HEK293 (cell line): Measurements from ENCODE around the gene PGBD5.

ENCODE experiments used
- HOXA7 ChIP-seq: sonication (generic); formaldehyde crosslinking; IDR thresholded peaks from 2 replicates; pipeline ENCODE4 v1.8.1; 2022; ENCODE audit warnings: missing genetic modification reagents, borderline replicate concordance
- SP2 ChIP-seq: fragments of 450-650 bp; formaldehyde crosslinking; IDR thresholded peaks from 2 replicates; pipeline ENCODE4 v1.5.1; 2016; ENCODE audit warnings: missing biosample characterization, missing genetic modification characterization
- TCF7L2 ChIP-seq: IDR thresholded peaks from 2 replicates; pipeline ENCODE4 v1.6.1; 2011; ENCODE audit warnings: low read depth, mild to moderate bottlenecking, inconsistent platforms, low read length, moderate library complexity, borderline replicate concordance
- ZNF121 ChIP-seq: fragments of 450-650 bp; formaldehyde crosslinking; IDR thresholded peaks from 2 replicates; pipeline ENCODE4 v1.5.1; 2016; ENCODE audit warnings: missing biosample characterization, missing genetic modification characterization
- ZNF24 ChIP-seq: fragments of 450-650 bp; formaldehyde crosslinking; IDR thresholded peaks from 2 replicates; pipeline ENCODE4 v1.5.1; 2016; ENCODE audit warnings: missing biosample characterization, missing genetic modification characterization
- ZNF248 ChIP-seq: fragments of 450-650 bp; formaldehyde crosslinking; IDR thresholded peaks from 2 replicates; pipeline ENCODE4 v1.5.1; 2017; ENCODE audit warnings: missing biosample characterization, missing genetic modification characterization
- ZNF530 ChIP-seq: fragments of 450-650 bp; formaldehyde crosslinking; IDR thresholded peaks from 2 replicates; pipeline ENCODE4 v1.5.1; 2016; ENCODE audit warnings: low read depth, missing biosample characterization, missing genetic modification characterization
- ZNF658 ChIP-seq: fragments of 450-650 bp; formaldehyde crosslinking; IDR thresholded peaks from 2 replicates; pipeline ENCODE4; 2016; ENCODE audit warnings: missing biosample characterization, missing genetic modification characterization
- TF ChIP-seq, protein P1 (sequence below): fragments of 450-650 bp; formaldehyde crosslinking; IDR thresholded peaks from 2 replicates; pipeline ENCODE4 v1.5.1; 2016; ENCODE audit warnings: missing biosample characterization, missing genetic modification characterization
- TF ChIP-seq, protein P2 (sequence below): fragments of 450-650 bp; formaldehyde crosslinking; IDR thresholded peaks from 2 replicates; pipeline ENCODE4 v1.5.1; 2016; ENCODE audit warnings: missing biosample characterization, missing genetic modification characterization
- TF ChIP-seq, protein P3 (sequence below): fragments of 450-650 bp; formaldehyde crosslinking; IDR thresholded peaks from 2 replicates; pipeline ENCODE4 v1.5.1; 2016; ENCODE audit warnings: missing biosample characterization, missing genetic modification characterization
- TF ChIP-seq, protein P4 (sequence below): fragments of 450-650 bp; formaldehyde crosslinking; IDR thresholded peaks from 2 replicates; pipeline ENCODE4 v1.5.1; 2016; ENCODE audit warnings: missing biosample characterization, missing genetic modification characterization, low read depth

- TF ChIP-seq, protein P1, sequence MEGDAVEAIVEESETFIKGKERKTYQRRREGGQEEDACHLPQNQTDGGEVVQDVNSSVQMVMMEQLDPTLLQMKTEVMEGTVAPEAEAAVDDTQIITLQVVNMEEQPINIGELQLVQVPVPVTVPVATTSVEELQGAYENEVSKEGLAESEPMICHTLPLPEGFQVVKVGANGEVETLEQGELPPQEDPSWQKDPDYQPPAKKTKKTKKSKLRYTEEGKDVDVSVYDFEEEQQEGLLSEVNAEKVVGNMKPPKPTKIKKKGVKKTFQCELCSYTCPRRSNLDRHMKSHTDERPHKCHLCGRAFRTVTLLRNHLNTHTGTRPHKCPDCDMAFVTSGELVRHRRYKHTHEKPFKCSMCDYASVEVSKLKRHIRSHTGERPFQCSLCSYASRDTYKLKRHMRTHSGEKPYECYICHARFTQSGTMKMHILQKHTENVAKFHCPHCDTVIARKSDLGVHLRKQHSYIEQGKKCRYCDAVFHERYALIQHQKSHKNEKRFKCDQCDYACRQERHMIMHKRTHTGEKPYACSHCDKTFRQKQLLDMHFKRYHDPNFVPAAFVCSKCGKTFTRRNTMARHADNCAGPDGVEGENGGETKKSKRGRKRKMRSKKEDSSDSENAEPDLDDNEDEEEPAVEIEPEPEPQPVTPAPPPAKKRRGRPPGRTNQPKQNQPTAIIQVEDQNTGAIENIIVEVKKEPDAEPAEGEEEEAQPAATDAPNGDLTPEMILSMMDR (tag by site-specific recombination) = no peak
- TF ChIP-seq ZNF121 (tag by site-specific recombination) (no peak), SP2 (no peak), ZNF658 (no peak), ZNF530 (no peak), ZNF24 (tag by site-specific recombination) (no peak), TCF7L2 (no peak), HOXA7 (CRISPR knock-in tag) (no peak), ZNF248 (no peak)
- TF ChIP-seq, protein P2, sequence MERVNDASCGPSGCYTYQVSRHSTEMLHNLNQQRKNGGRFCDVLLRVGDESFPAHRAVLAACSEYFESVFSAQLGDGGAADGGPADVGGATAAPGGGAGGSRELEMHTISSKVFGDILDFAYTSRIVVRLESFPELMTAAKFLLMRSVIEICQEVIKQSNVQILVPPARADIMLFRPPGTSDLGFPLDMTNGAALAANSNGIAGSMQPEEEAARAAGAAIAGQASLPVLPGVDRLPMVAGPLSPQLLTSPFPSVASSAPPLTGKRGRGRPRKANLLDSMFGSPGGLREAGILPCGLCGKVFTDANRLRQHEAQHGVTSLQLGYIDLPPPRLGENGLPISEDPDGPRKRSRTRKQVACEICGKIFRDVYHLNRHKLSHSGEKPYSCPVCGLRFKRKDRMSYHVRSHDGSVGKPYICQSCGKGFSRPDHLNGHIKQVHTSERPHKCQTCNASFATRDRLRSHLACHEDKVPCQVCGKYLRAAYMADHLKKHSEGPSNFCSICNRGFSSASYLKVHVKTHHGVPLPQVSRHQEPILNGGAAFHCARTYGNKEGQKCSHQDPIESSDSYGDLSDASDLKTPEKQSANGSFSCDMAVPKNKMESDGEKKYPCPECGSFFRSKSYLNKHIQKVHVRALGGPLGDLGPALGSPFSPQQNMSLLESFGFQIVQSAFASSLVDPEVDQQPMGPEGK (tag by site-specific recombination) = no peak
- TF ChIP-seq, protein P3, sequence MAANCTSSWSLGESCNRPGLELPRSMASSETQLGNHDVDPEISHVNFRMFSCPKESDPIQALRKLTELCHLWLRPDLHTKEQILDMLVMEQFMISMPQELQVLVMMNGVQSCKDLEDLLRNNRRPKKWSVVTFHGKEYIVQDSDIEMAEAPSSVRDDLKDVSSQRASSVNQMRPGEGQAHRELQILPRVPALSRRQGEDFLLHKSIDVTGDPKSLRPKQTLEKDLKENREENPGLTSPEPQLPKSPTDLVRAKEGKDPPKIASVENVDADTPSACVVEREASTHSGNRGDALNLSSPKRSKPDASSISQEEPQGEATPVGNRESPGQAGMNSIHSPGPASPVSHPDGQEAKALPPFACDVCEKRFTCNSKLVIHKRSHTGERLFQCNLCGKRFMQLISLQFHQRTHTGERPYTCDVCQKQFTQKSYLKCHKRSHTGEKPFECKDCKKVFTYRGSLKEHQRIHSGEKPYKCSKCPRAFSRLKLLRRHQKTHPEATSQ (tag by site-specific recombination) = no peak
- TF ChIP-seq, protein P4, sequence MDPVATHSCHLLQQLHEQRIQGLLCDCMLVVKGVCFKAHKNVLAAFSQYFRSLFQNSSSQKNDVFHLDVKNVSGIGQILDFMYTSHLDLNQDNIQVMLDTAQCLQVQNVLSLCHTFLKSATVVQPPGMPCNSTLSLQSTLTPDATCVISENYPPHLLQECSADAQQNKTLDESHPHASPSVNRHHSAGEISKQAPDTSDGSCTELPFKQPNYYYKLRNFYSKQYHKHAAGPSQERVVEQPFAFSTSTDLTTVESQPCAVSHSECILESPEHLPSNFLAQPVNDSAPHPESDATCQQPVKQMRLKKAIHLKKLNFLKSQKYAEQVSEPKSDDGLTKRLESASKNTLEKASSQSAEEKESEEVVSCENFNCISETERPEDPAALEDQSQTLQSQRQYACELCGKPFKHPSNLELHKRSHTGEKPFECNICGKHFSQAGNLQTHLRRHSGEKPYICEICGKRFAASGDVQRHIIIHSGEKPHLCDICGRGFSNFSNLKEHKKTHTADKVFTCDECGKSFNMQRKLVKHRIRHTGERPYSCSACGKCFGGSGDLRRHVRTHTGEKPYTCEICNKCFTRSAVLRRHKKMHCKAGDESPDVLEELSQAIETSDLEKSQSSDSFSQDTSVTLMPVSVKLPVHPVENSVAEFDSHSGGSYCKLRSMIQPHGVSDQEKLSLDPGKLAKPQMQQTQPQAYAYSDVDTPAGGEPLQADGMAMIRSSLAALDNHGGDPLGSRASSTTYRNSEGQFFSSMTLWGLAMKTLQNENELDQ (tag by site-specific recombination) = no peak
Measured at GRCh38 chr1:230333590-230334446, 92.3 kb downstream of the PGBD5 start.
